Stromal cell of bone marrow (primary cell): ENCODE data around the gene DNAH10.
A peak's percentile ranks its signal among the peaks of the same experiment; 100 is the strongest.

Experiments
- DNase-seq: peaks from one replicate; pipeline ENCODE4 v3.0.0-alpha.2; 2012; ENCODE audit warnings: low read depth

The DNAH10 gene

GRCh38 chr12:123798518-123798917 is 36.4 kb downstream of the DNAH10 start:
- DNase-seq, result no peak

GRCh38 chr12:123799227-123799626 is 37.1 kb downstream of the DNAH10 start:
- no peak for DNase-seq

GRCh38 chr12:123801573-123802178 is 39.6 kb downstream of the DNAH10 start:
- peak; percentile 11 for DNase-seq

- no peak for DNase-seq
Measured at GRCh38 chr12:123805173-123805572, 43.1 kb downstream of the DNAH10 start.

- no peak for DNase-seq
Measured at GRCh38 chr12:123807002-123807401, 44.9 kb downstream of the DNAH10 start.

GRCh38 chr12:123807670-123808069 is 45.6 kb downstream of the DNAH10 start:
- DNase-seq, result no peak

- DNase-seq, result peak; percentile 2
Measured at GRCh38 chr12:123808167-123808566, 46.1 kb downstream of the DNAH10 start.

- peak; percentile 31 for DNase-seq
Measured at GRCh38 chr12:123813349-123813748, 51.2 kb downstream of the DNAH10 start.

GRCh38 chr12:123815968-123816367 is 53.9 kb downstream of the DNAH10 start:
- no peak for DNase-seq

GRCh38 chr12:123816896-123817537 is 54.9 kb downstream of the DNAH10 start:
- DNase-seq, result no peak

- no peak for DNase-seq
Measured at GRCh38 chr12:123822804-123823203, 60.7 kb downstream of the DNAH10 start.

GRCh38 chr12:123828120-123828519 is 66.0 kb downstream of the DNAH10 start:
- no peak for DNase-seq

- DNase-seq, result no peak
Measured at GRCh38 chr12:123828854-123829547, 66.9 kb downstream of the DNAH10 start.

- DNase-seq, result no peak
Measured at GRCh38 chr12:123829561-123829960, 67.5 kb downstream of the DNAH10 start.

GRCh38 chr12:123830675-123831074 is 68.6 kb downstream of the DNAH10 start:
- no peak for DNase-seq

GRCh38 chr12:123832052-123832451 is 70.0 kb downstream of the DNAH10 start:
- DNase-seq, result no peak

GRCh38 chr12:123833830-123834229 is 71.7 kb downstream of the DNAH10 start:
- no peak for DNase-seq

- no peak for DNase-seq
Measured at GRCh38 chr12:123834845-123835244, 72.7 kb downstream of the DNAH10 start.

GRCh38 chr12:123836292-123836691 is 74.2 kb downstream of the DNAH10 start:
- DNase-seq, result no peak

GRCh38 chr12:123839826-123840225 is 77.7 kb downstream of the DNAH10 start:
- no peak for DNase-seq

GRCh38 chr12:123840765-123841425 is 78.8 kb downstream of the DNAH10 start:
- DNase-seq, result no peak

GRCh38 chr12:123843912-123844748 is 82.0 kb downstream of the DNAH10 start:
- DNase-seq, result no peak
